K562 (cell line): ENCODE results near the gene SPRYD3. TPM values are rescaled to one million over a fixed set of nuclear protein-coding genes. Genes with fewer than 3 reads are reported as not detected.

ENCODE experiments used
- ATAC-seq: fragments of 200-7000 bp; cut with Tn5 transposase; 3 replicates; pipeline ENCODE4 v1.9.1; 2020; ENCODE audit warnings: moderate library complexity
- BruUV-seq: library from RNA; stranded (reverse); fragments of 400-500 nt; replicated peaks from 2 replicates; lab custom pipeline; 2021; lab: Mats Ljungman, UMichigan
- CTCF ChIA-PET: fragments of 300-600 bp; formaldehyde crosslinking; extraction: SDS; loops from one replicate; lab custom pipeline; 2021; ENCODE audit warnings: low intra/inter-chr PET ratio; lab: Yijun Ruan, JAX
- POLR2A ChIA-PET: fragments of 300-600, 350-650 bp; sonication (Branson Sonifier 250); formaldehyde crosslinking; extraction: SDS; loops from one replicate; lab custom pipeline; 2021; ENCODE audit warnings: antibody characterized with exemption, inconsistent platforms; lab: Yijun Ruan, JAX
- DNase-seq, 4 experiments: peaks; one replicate each; pipeline versions ENCODE4 v3.0.0 to v3.0.0-alpha.2; 2011 to 2018; ENCODE audit warnings: low spot score in 3 of 4, mixed read lengths in 3 of 4; ENCODE audit errors: extremely low read depth in 1 of 4
- FAIRE-seq: peaks from 2 replicates; lab custom pipeline; 2011; peaks lifted over from hg19 to GRCh38; lab: Jason Lieb, UNC
- H2AFZ ChIP-seq: 2 replicates; pipeline ENCODE4 v1.6.0; 2011; ENCODE audit warnings: low read depth, low read length, control low read depth, inconsistent platforms
- H3K27ac ChIP-seq: fragments of 200-600 bp; 3 replicates; pipeline ENCODE4 v1.8.0; 2011; ENCODE audit warnings: low read depth, mild to moderate bottlenecking, control low read depth, inconsistent platforms, low read length, moderate library complexity, mixed read lengths; ENCODE audit errors: extremely low read depth
- H3K27me3 ChIP-seq, 2 experiments: fragments of 300-600 bp in 1 of 2; 2 replicates in 1 of 2; 3 replicates in 1 of 2; pipeline versions ENCODE4 v1.6.0 to v1.8.0; 2011; ENCODE audit warnings: inconsistent platforms in 2 of 2, low read length in 2 of 2, mild to moderate bottlenecking in 1 of 2, mixed read lengths in 1 of 2, moderate library complexity in 1 of 2; ENCODE audit not compliant: control insufficient read depth in 2 of 2, insufficient read depth in 2 of 2
- H3K36me3 ChIP-seq: fragments of 300-600 bp; 3 replicates; pipeline ENCODE4 v1.8.0; 2011; ENCODE audit warnings: mild to moderate bottlenecking, low read length, inconsistent platforms; ENCODE audit not compliant: control insufficient read depth, insufficient read depth
- H3K4me1 ChIP-seq, 2 experiments: fragments of 200-600 bp in 1 of 2; replicated peaks in 1 of 2; 2 replicates in 1 of 2; 3 replicates in 1 of 2; pipeline versions ENCODE4 v1.5.1 to v1.8.0; 2011; ENCODE audit warnings: inconsistent platforms in 2 of 2, low read length in 2 of 2, mild to moderate bottlenecking in 1 of 2, mixed read lengths in 1 of 2, moderate library complexity in 1 of 2; ENCODE audit not compliant: control insufficient read depth in 2 of 2, insufficient read depth in 2 of 2
- H3K4me2 ChIP-seq: 2 replicates; pipeline ENCODE4 v1.6.1; 2011; ENCODE audit warnings: low read length, control low read depth, inconsistent platforms, mixed read lengths; ENCODE audit not compliant: insufficient read depth
- H3K4me3 ChIP-seq: fragments of 200-600 bp; sonication (generic), shearing (Covaris generic); 2 replicates; pipeline ENCODE4 v1.5.1; 2016; ENCODE audit warnings: control low read depth, inconsistent platforms
- H3K79me2 ChIP-seq: fragments of 200-600 bp; 3 replicates; pipeline ENCODE4 v1.8.0; 2011; ENCODE audit warnings: low read length, inconsistent platforms; ENCODE audit not compliant: control insufficient read depth, insufficient read depth
- H3K9ac ChIP-seq, 2 experiments: 2 replicates each; pipeline versions ENCODE4 v1.6.0 to v1.6.1; 2011; ENCODE audit warnings: low read depth in 2 of 2, low read length in 2 of 2, control low read depth in 1 of 2, inconsistent platforms in 1 of 2, mild to moderate bottlenecking in 1 of 2, mixed read lengths in 1 of 2; ENCODE audit not compliant: insufficient read depth in 1 of 2
- H3K9me1 ChIP-seq: one replicate; pipeline ENCODE4 v1.6.0; 2011; ENCODE audit warnings: inconsistent platforms, mild to moderate bottlenecking, low read length, moderate library complexity; ENCODE audit not compliant: control insufficient read depth, insufficient read depth
- H3K9me3 ChIP-seq: replicated peaks from 2 replicates; pipeline ENCODE4 v1.5.1; 2011; ENCODE audit warnings: low read depth, low read length, inconsistent platforms; ENCODE audit not compliant: control insufficient read depth, insufficient read depth
- H4K20me1 ChIP-seq: replicated peaks from 2 replicates; pipeline ENCODE4 v1.6.1; 2011; ENCODE audit warnings: low read length, inconsistent platforms, mixed read lengths; ENCODE audit not compliant: control insufficient read depth, insufficient read depth
- ATF4 ChIP-seq: fragments of 450-650 bp; formaldehyde crosslinking; IDR thresholded peaks from 2 replicates; pipeline ENCODE4 v1.4.0; 2022; ENCODE audit warnings: mild to moderate bottlenecking, moderate library complexity
- CHD2 ChIP-seq: IDR thresholded peaks from 2 replicates; pipeline ENCODE4 v1.6.1; 2011; ENCODE audit warnings: low read depth, low read length
- CLOCK ChIP-seq: fragments of 250-450 bp; sonication (Bioruptor Pico); IDR thresholded peaks from 2 replicates; pipeline ENCODE4 v1.4.0; 2020; ENCODE audit warnings: mild to moderate bottlenecking, moderate library complexity, borderline replicate concordance
- CTBP1 ChIP-seq: fragments of 450-650 bp; IDR thresholded peaks from 2 replicates; pipeline ENCODE4 v1.6.1; 2016; ENCODE audit warnings: borderline replicate concordance
- FOXM1 ChIP-seq, 2 experiments: fragments of 450-650 bp in 1 of 2; sonication (generic) in 1 of 2; formaldehyde crosslinking in 1 of 2; IDR thresholded peaks; 2 replicates each; pipeline versions ENCODE4 v1.6.1 to v1.9.0; 2017 to 2022; ENCODE audit warnings: low read depth in 2 of 2, mild to moderate bottlenecking in 2 of 2, missing genetic modification reagents in 1 of 2, moderate library complexity in 1 of 2
- HDAC1 ChIP-seq, 2 experiments: fragments of 450-650 bp; IDR thresholded peaks; 2 replicates each; pipeline ENCODE4 v1.6.1; 2016 to 2017; ENCODE audit warnings: inconsistent platforms in 1 of 2, mild to moderate bottlenecking in 1 of 2, moderate library complexity in 1 of 2
- HMGN3 ChIP-seq: IDR thresholded peaks from 2 replicates; pipeline ENCODE4 v1.6.1; 2011; ENCODE audit warnings: borderline replicate concordance, low read depth, mild to moderate bottlenecking, mixed read lengths, low read length; ENCODE audit not compliant: insufficient read length; ENCODE audit errors: extremely low read depth
- NFRKB ChIP-seq: fragments of 450-650 bp; IDR thresholded peaks from 2 replicates; pipeline ENCODE4 v1.6.1; 2016; ENCODE audit warnings: low read depth
- POLR3A ChIP-seq: IDR thresholded peaks from 2 replicates; pipeline ENCODE4 v1.6.1; 2011; ENCODE audit warnings: borderline replicate concordance, mild to moderate bottlenecking, moderate library complexity; ENCODE audit not compliant: insufficient read length, insufficient read depth; ENCODE audit errors: extremely low read depth
- SFPQ ChIP-seq: fragments of 200-400 bp; formaldehyde crosslinking; IDR thresholded peaks from 2 replicates; pipeline ENCODE4 v1.6.1; 2017; ENCODE audit warnings: mild to moderate bottlenecking, low read depth, low read length, moderate library complexity
- SREBF1 ChIP-seq: fragments of 150-350 bp; IDR thresholded peaks from 2 replicates; pipeline ENCODE4 v1.6.1; 2014; ENCODE audit warnings: antibody characterized with exemption, low read depth, low read length, borderline replicate concordance
- ZBTB9 ChIP-seq: fragments of 450-650 bp; formaldehyde crosslinking; IDR thresholded peaks from 2 replicates; pipeline ENCODE4 v1.4.0; 2020; ENCODE audit warnings: mild to moderate bottlenecking, moderate library complexity
- WGBS: fragments of 100-300 bp; shearing (Covaris generic); methylation state at CpG from one replicate; pipeline ENCODE4 v1.1.6; 2016; ENCODE audit warnings: low coverage, mixed read lengths; ENCODE audit not compliant: insufficient coverage; ENCODE audit errors: missing lambda C conversion rate; 5-methylcytosine and 5-hydroxymethylcytosine counted together
- in situ Hi-C: fragments of 300-500 bp; cut with MboI; formaldehyde crosslinking; loops from 4 replicates; pipeline ENCODE4 v1.15.0; 2018; ENCODE audit warnings: inconsistent platforms, mixed read lengths
- intact Hi-C: fragments of 100-400 bp; cut with micrococcal nuclease; formaldehyde crosslinking; loops from 2 replicates; pipeline ENCODE4 v1.14.2; 2022
- polyA plus RNA-seq, 8 experiments: library from polyadenylated mRNA; depleted of rRNA in 4 of 8; stranded (reverse) in 5 of 8; unstranded in 3 of 8; fragments of >200 nt; fragmentation: Nextera tagmentation in 2 of 8; fragmentation: Illumina TruSeq in 1 of 8; extraction: Ambion mirVana in 2 of 8; extraction: Trizol in 1 of 8; gene quantifications; 2 replicates each; pipeline versions ENCODE4 v1.2.1 to v1.2.3, GENCODE V29; 2011 to 2014; ENCODE audit warnings: inconsistent platforms in 1 of 8, missing spikeins in 1 of 8
- total RNA-seq, 7 experiments: library from RNA; depleted of rRNA in 6 of 7; stranded (reverse); fragments of >200 nt in 6 of 7; fragmentation: Illumina TruSeq in 2 of 7; extraction: Trizol in 2 of 7; gene quantifications; 2 replicates each; pipeline versions ENCODE4 v1.2.1 to v1.2.3, GENCODE V29; 2011 to 2021; ENCODE audit warnings: low replicate concordance in 1 of 7

The SPRYD3 gene
- total and polyA plus RNA-seq, 9 of the 15 experiments (the other 6 are each of a cell fraction or from before 2014, with no cell fraction given), result 1.5 to 13.6 (median 7.6) TPM

- ATAC-seq (no peak), FAIRE-seq (peak; percentile 54), DNase-seq (peak; percentile 19 to 40 (median 35))
- intact Hi-C loops (loop anchor here (5.0 kb wide), 1 partner anchor 42 kb away; the partner anchor contains the start of gene EIF4B), in situ Hi-C loops (no loop called here)
- BruUV-seq, result no TSS peak
- no peaks in the 10 kb centered on the region for H4K20me1 ChIP-seq
- peaks cover 60 to 88% of the 10 kb centered on the region in 2 experiments for H3K4me1 ChIP-seq
- no peak overlapping the region for H3K4me3 ChIP-seq
- peaks cover 2% of the 10 kb centered on the region; the same call in 1 of the 3 replicates for H3K36me3 ChIP-seq
- H3K79me2 ChIP-seq, result peaks cover 10% of the 10 kb centered on the region; the same call in 2 of the 3 replicates
- no peaks in the 10 kb centered on the region for H3K9me3 ChIP-seq
- H2AFZ ChIP-seq, result no peak overlapping the region
- H3K9ac ChIP-seq, result peak overlapping the region in 1 of 2 experiments; percentile 89; a peak in 2 of 4 replicates
- ChIA-PET CTCF (interaction anchor here (0.6 kb wide), 1 partner anchor 50 kb away, joined by 3 read pairs; no protein-coding TSS in a partner anchor), POLR2A (interaction anchor here (0.5 to 3.8 kb wide), 4 partner anchors 12 to 404 kb away, joined by 3 to 20 read pairs (median 4); no protein-coding TSS in a partner anchor)
- H3K27ac ChIP-seq, result peak overlapping the region; percentile 42; the same call in 2 of the 3 replicates
- no peaks in the 10 kb centered on the region for H3K9me1 ChIP-seq
- H3K27me3 ChIP-seq, result no peaks in the 10 kb centered on the region
- WGBS, result 17% methylated on average over 3 of the region's 6 CpGs
- peak overlapping the region; percentile 35; the same call in 1 of the 2 replicates for H3K4me2 ChIP-seq
- no peak for TF ChIP-seq ZBTB9 (CRISPR knock-in tag)
- TF ChIP-seq SFPQ, result no peak
- no peak for TF ChIP-seq CLOCK
- TF ChIP-seq CHD2, result no peak
- no peak for TF ChIP-seq FOXM1 (IDR thresholded peaks at IDR 0.05; ENCODE audit: low read depth)
- TF ChIP-seq FOXM1 (CRISPR knock-in tag; IDR thresholded peaks at IDR 0.05; ENCODE audit: low read depth), result no peak
- no peak for TF ChIP-seq ATF4 (CRISPR knock-in tag)
- 0 out of 4 replicates have a peak, but pooled peaks of 1 of the 2 experiments have one; percentile 12 for TF ChIP-seq HDAC1 (IDR thresholded peaks at IDR 0.05)
- TF ChIP-seq SREBF1, result no peak
- no peak for TF ChIP-seq HMGN3
- no peak for TF ChIP-seq NFRKB
- no peak for TF ChIP-seq POLR3A
- TF ChIP-seq CTBP1, result 0 out of 2 replicates have a peak, but pooled peaks have one; percentile 13
These were observed 30.3 kb downstream of the SPRYD3 start for GRCh38 chr12:53048780-53049401.
